ENCODE results near the gene CCDC116.
"Not testable (repeated sequence)": the region's sequence is repeated elsewhere in the genome, so short reads cannot be mapped to it uniquely, and the experiment has no call there.

The CCDC116 gene

GRCh38 chr22:21641789-21642583, 9.4 kb downstream of the CCDC116 start, which contains the start of gene SDF2L1:
TSS of gene SDF2L1 (plus strand) at chr22:21642302. CDS start at chr22:21642337, 35 bp downstream.
- TF ChIP-seq CTCF (IDR thresholded peaks at IDR 0.05): peak; percentile 26
- peak within 1 kb of the TSS; percentile 95 for H3K4me2 ChIP-seq (ENCODE audit: low read length)
- peak within 1 kb of the TSS; percentile 29 for H3K27ac ChIP-seq
- H3K4me3 ChIP-seq (ENCODE audit: low read depth, low read length): peak within 1 kb of the TSS; percentile 79
- H3K4me1 ChIP-seq: no peaks in the 10 kb centered on the region
- no peaks in the 10 kb centered on the region for H3K36me3 ChIP-seq (ENCODE audit: control insufficient read depth, insufficient read depth, low read length)
- no peak within 1 kb of the TSS for H3K9ac ChIP-seq
- H2AFZ ChIP-seq: peak within 1 kb of the TSS; percentile 91
- no peaks in the 10 kb centered on the region for H3K9me3 ChIP-seq (ENCODE audit: control insufficient read depth, low read length)
- no peaks in the 10 kb centered on the region for H3K79me2 ChIP-seq
- H3K27me3 ChIP-seq (ENCODE audit: control insufficient read depth, insufficient read depth, low read length): no peaks in the 10 kb centered on the region

- H3K27ac ChIP-seq: peak overlapping the region; percentile 29
Measured at GRCh38 chr22:21642584-21643448, 10.3 kb downstream of the CCDC116 start.

GRCh38 chr22:21643533-21644357, 11.2 kb downstream of the CCDC116 start:
- Histone ChIP-seq H3K9me3 (ENCODE audit: control insufficient read depth, low read length) (no peaks in the 10 kb centered on the region), H3K9ac (no peak overlapping the region), H3K79me2 (no peaks in the 10 kb centered on the region), H3K4me3 (ENCODE audit: low read depth, low read length) (no peak overlapping the region), H3K36me3 (ENCODE audit: control insufficient read depth, insufficient read depth, low read length) (no peaks in the 10 kb centered on the region), H3K27ac (no peak overlapping the region), H2AFZ (no peak overlapping the region), H3K4me1 (no peaks in the 10 kb centered on the region), H3K4me2 (ENCODE audit: low read length) (no peak overlapping the region), H3K27me3 (ENCODE audit: control insufficient read depth, insufficient read depth, low read length) (no peaks in the 10 kb centered on the region)
- no peak for TF ChIP-seq CTCF (IDR thresholded peaks at IDR 0.05)

More at GRCh38 chr22:21642584-21643448, 10.3 kb downstream of the CCDC116 start:
- Histone ChIP-seq H3K27me3 (ENCODE audit: control insufficient read depth, insufficient read depth, low read length) (no peaks in the 10 kb centered on the region), H3K4me3 (ENCODE audit: low read depth, low read length) (peak overlapping the region; percentile 79), H3K4me1 (no peaks in the 10 kb centered on the region), H3K79me2 (no peaks in the 10 kb centered on the region), H3K9me3 (ENCODE audit: control insufficient read depth, low read length) (no peaks in the 10 kb centered on the region), H3K9ac (no peak overlapping the region), H2AFZ (peak overlapping the region; percentile 91), H3K4me2 (ENCODE audit: low read length) (peak overlapping the region; percentile 95), H3K36me3 (ENCODE audit: control insufficient read depth, insufficient read depth, low read length) (no peaks in the 10 kb centered on the region)
- peak; percentile 24 for TF ChIP-seq CTCF (IDR thresholded peaks at IDR 0.05)

- not testable (repeated sequence) for H3K4me3 ChIP-seq (ENCODE audit: low read depth, low read length); H3K27me3 ChIP-seq (ENCODE audit: control insufficient read depth, insufficient read depth, low read length); H3K79me2 ChIP-seq; H3K4me2 ChIP-seq (ENCODE audit: low read length); H3K9ac ChIP-seq; H3K9me3 ChIP-seq (ENCODE audit: control insufficient read depth, low read length); H3K36me3 ChIP-seq (ENCODE audit: control insufficient read depth, insufficient read depth, low read length); H2AFZ ChIP-seq; H3K27ac ChIP-seq; H3K4me1 ChIP-seq
Measured at GRCh38 chr22:21645513-21645912, 13.0 kb downstream of the CCDC116 start.

Measured in parathyroid adenoma (tissue), 2 donors.